Ishikawa (cell line): ENCODE data around the gene CERS6.

Experiments
- CEBPB ChIP-seq: IDR thresholded peaks from 2 replicates; pipeline ENCODE4 v1.6.1; 2012
- CREB1 ChIP-seq: IDR thresholded peaks from 2 replicates; pipeline ENCODE4 v1.6.1; 2012; ENCODE audit warnings: low read depth
- EGR1 ChIP-seq: IDR thresholded peaks from 2 replicates; pipeline ENCODE4 v1.6.1; 2012
- EP300 ChIP-seq: IDR thresholded peaks from 2 replicates; pipeline ENCODE4 v1.6.1; 2012; ENCODE audit warnings: borderline replicate concordance
- FOXM1 ChIP-seq: IDR thresholded peaks from 2 replicates; pipeline ENCODE4 v1.6.1; 2012; ENCODE audit warnings: low read depth, borderline replicate concordance
- NFIC ChIP-seq: IDR thresholded peaks from 2 replicates; pipeline ENCODE4 v1.6.1; 2012
- RAD21 ChIP-seq: IDR thresholded peaks from 2 replicates; pipeline ENCODE4 v1.6.1; 2012; ENCODE audit warnings: low read depth
- TAF1 ChIP-seq: IDR thresholded peaks from 2 replicates; pipeline ENCODE4 v1.6.1; 2012; ENCODE audit warnings: low read depth, mild to moderate bottlenecking
- TCF12 ChIP-seq: IDR thresholded peaks from 2 replicates; pipeline ENCODE4 v1.6.1; 2012; ENCODE audit warnings: low read depth
- TEAD4 ChIP-seq: IDR thresholded peaks from 2 replicates; pipeline ENCODE4 v1.6.1; 2012
- YY1 ChIP-seq: IDR thresholded peaks from 2 replicates; pipeline ENCODE4 v1.6.1; 2012; ENCODE audit warnings: low read depth
- ZBTB7A ChIP-seq: IDR thresholded peaks from 2 replicates; pipeline ENCODE4 v1.6.1; 2012; ENCODE audit warnings: low read depth
- TF ChIP-seq, protein P1 (sequence below): IDR thresholded peaks from 2 replicates; pipeline ENCODE4 v1.6.1; 2012
- TF ChIP-seq, protein P2 (sequence below): IDR thresholded peaks from 2 replicates; pipeline ENCODE4 v1.6.1; 2012
- TF ChIP-seq, protein P3 (sequence below): IDR thresholded peaks from 2 replicates; pipeline ENCODE4 v1.6.1; 2012; ENCODE audit warnings: low read depth, mild to moderate bottlenecking

The CERS6 gene

DNA sequence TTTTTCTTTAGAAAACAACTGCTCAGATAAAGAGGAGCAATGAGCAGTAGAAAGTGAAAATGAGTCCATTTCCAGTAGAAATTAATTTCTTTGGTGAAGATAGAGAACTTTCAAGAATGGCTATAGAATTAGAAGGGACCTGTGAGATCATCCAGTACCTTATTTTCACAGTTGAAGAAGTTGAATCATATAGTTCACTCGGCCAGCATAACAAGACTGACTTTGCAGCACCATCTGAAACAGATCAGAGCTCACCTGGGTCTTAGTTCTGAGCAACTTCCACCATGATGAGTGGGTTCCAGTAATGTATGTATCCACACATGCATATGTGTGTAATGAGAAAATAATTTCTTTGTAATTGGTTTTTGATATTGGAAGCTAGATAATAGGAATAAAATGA is 58.6 kb downstream of the CERS6 start:
- TF ChIP-seq YY1, result no peak
- no peak for TF ChIP-seq ZBTB7A
- TF ChIP-seq TCF12, result no peak
- TF ChIP-seq CREB1, result no peak
- no peak for TF ChIP-seq EP300
- TF ChIP-seq EGR1, result no peak
- no peak for TF ChIP-seq NFIC
- TF ChIP-seq, protein P1, sequence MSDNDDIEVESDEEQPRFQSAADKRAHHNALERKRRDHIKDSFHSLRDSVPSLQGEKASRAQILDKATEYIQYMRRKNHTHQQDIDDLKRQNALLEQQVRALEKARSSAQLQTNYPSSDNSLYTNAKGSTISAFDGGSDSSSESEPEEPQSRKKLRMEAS, result no peak
- no peak for TF ChIP-seq RAD21
- no peak for TF ChIP-seq FOXM1
- no peak for TF ChIP-seq TAF1
- TF ChIP-seq, protein P2, sequence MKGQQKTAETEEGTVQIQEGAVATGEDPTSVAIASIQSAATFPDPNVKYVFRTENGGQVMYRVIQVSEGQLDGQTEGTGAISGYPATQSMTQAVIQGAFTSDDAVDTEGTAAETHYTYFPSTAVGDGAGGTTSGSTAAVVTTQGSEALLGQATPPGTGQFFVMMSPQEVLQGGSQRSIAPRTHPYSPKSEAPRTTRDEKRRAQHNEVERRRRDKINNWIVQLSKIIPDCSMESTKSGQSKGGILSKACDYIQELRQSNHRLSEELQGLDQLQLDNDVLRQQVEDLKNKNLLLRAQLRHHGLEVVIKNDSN, result no peak
- no peak for TF ChIP-seq CEBPB
- TF ChIP-seq, protein P3, sequence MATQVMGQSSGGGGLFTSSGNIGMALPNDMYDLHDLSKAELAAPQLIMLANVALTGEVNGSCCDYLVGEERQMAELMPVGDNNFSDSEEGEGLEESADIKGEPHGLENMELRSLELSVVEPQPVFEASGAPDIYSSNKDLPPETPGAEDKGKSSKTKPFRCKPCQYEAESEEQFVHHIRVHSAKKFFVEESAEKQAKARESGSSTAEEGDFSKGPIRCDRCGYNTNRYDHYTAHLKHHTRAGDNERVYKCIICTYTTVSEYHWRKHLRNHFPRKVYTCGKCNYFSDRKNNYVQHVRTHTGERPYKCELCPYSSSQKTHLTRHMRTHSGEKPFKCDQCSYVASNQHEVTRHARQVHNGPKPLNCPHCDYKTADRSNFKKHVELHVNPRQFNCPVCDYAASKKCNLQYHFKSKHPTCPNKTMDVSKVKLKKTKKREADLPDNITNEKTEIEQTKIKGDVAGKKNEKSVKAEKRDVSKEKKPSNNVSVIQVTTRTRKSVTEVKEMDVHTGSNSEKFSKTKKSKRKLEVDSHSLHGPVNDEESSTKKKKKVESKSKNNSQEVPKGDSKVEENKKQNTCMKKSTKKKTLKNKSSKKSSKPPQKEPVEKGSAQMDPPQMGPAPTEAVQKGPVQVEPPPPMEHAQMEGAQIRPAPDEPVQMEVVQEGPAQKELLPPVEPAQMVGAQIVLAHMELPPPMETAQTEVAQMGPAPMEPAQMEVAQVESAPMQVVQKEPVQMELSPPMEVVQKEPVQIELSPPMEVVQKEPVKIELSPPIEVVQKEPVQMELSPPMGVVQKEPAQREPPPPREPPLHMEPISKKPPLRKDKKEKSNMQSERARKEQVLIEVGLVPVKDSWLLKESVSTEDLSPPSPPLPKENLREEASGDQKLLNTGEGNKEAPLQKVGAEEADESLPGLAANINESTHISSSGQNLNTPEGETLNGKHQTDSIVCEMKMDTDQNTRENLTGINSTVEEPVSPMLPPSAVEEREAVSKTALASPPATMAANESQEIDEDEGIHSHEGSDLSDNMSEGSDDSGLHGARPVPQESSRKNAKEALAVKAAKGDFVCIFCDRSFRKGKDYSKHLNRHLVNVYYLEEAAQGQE, result no peak
- no peak for TF ChIP-seq TEAD4

DNA sequence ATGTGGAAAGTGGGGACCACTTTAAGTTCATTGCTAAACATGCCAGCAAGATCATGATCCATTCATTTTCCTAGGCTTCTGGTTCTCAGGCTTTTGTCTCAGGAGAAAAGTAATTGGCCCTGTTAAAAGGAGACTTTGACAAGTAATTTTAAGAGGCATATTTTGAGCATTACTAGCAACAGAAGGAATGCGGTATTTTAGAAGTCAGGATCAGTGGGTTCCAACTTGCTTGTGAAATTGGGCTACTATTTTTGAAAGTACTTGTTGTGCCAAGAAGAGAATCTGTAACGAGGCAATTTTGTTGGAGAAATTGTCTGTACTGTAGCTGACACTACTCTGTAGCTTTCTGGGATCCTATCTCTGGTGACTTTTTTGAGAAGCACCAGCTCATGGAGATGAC is 59.4 kb downstream of the CERS6 start:
- TF ChIP-seq EP300 (no peak), FOXM1 (no peak), ZBTB7A (no peak), TEAD4 (no peak)
- TF ChIP-seq, protein P2, result no peak
- TF ChIP-seq, protein P3, result no peak

DNA sequence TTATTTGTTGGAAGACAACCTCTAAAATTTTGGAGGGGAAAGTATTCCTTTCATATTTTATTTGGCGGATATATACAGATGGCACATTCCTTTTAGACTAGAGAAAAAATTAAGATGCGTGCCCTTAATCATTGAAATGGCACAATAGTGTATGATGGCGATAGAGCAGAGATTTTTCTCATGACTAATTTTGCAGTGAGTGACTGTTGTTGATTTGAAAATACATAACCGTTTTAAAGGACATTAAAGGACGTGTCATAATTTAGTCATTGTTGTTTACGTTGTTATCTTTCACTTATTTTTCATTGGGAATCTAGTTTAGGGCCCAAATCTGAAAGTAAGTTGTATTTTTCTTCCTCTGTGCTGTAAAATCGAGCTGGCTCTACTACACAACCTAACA is 61.7 kb downstream of the CERS6 start:
- TF ChIP-seq CEBPB (no peak), ZBTB7A (no peak), EP300 (no peak), CREB1 (no peak), YY1 (no peak), FOXM1 (no peak), TAF1 (no peak), NFIC (no peak)
- TF ChIP-seq, protein P2, result no peak
- TF ChIP-seq, protein P3, result no peak

DNA sequence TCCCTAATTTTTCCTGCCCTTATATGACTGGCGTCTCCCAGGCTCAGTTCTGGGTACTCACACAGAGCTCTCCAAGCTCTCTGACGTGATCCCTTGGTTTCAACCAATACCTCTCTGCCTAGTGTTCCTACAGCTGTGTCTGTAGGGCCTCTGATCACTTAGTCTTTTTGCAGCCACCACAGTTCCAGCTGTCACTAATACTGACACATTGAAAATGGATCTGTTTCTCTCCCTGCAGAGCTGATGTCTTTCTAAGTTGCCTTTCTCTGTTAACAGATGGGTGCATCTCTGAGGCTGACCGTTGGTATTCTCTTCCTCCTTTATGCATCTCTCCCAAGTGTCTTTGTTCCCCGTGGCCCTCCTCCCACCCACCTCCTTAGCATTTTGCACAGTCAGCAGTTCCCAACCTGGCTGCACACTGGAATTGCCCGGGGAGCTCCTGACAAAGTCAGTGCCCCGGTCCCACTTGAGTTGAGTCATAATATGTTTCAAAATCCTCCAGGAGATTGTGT is 62.5 kb downstream of the CERS6 start:
- TF ChIP-seq TAF1, result no peak
- TF ChIP-seq, protein P2, result no peak
- TF ChIP-seq, protein P3, result no peak
- TF ChIP-seq YY1, result no peak
- no peak for TF ChIP-seq RAD21
- TF ChIP-seq TCF12, result no peak
- no peak for TF ChIP-seq ZBTB7A
- TF ChIP-seq, protein P1, result no peak
